OCI-LY7 (cell line): ENCODE results near the gene MYO18B. TPM values are rescaled to one million over a fixed set of nuclear protein-coding genes. Genes with fewer than 3 reads are reported as not detected.

Source experiments
- BruUV-seq: library from RNA; stranded (reverse); fragments of 400-500 nt; replicated peaks from 2 replicates; lab custom pipeline; 2021; lab: Mats Ljungman, UMichigan
- CTCF ChIA-PET: fragments of 300-600 bp; sonication (Branson Sonifier 250); formaldehyde crosslinking; loops from one replicate; lab custom pipeline; 2022; ENCODE audit warnings: antibody characterized with exemption; ENCODE audit not compliant: unreplicated experiment; lab: Charles Lee
- POLR2A ChIA-PET: fragments of 300-600 bp; sonication (Branson Sonifier 250); formaldehyde crosslinking; loops from one replicate; lab custom pipeline; 2022; ENCODE audit warnings: antibody characterized with exemption; lab: Charles Lee
- DNase-seq: peaks from one replicate; pipeline ENCODE4 v3.0.0-alpha.2; 2015; ENCODE audit warnings: low spot score
- H2AFZ ChIP-seq: fragments of 200-600 bp; sonication (generic), shearing (Covaris generic); 2 replicates; pipeline ENCODE4 v1.6.1; 2014; ENCODE audit warnings: mild to moderate bottlenecking, antibody characterized with exemption, low read length, moderate library complexity
- H3K27ac ChIP-seq: fragments of 200-600 bp; sonication (generic); 2 replicates; pipeline ENCODE4 v1.5.1; 2014; ENCODE audit warnings: mixed run types, low read depth, mild to moderate bottlenecking, moderate library complexity, low read length, inconsistent platforms; ENCODE audit not compliant: poor library complexity, severe bottlenecking
- H3K36me3 ChIP-seq: fragments of 200-600 bp; sonication (generic); 2 replicates; pipeline ENCODE4 v1.6.1; 2014; ENCODE audit warnings: mild to moderate bottlenecking, antibody characterized with exemption, low read length, moderate library complexity, mixed read lengths; ENCODE audit not compliant: insufficient read depth
- H3K4me1 ChIP-seq: fragments of 200-600 bp; sonication (generic); 2 replicates; pipeline ENCODE4 v1.5.1; 2014; ENCODE audit warnings: mild to moderate bottlenecking, low read length; ENCODE audit not compliant: insufficient read depth, poor library complexity, severe bottlenecking
- H3K4me2 ChIP-seq: fragments of 200-600 bp; sonication (generic); 2 replicates; pipeline ENCODE4 v1.6.1; 2014; ENCODE audit warnings: mild to moderate bottlenecking, low read length
- H3K4me3 ChIP-seq: fragments of 200-600 bp; sonication (generic); 2 replicates; pipeline ENCODE4 v1.5.1; 2014; ENCODE audit warnings: mild to moderate bottlenecking, low read depth, low read length; ENCODE audit not compliant: poor library complexity, severe bottlenecking
- H3K79me2 ChIP-seq: fragments of 200-600 bp; sonication (generic); 2 replicates; pipeline ENCODE4 v1.6.1; 2016; ENCODE audit warnings: low read depth, mild to moderate bottlenecking, low read length, moderate library complexity, mixed read lengths; ENCODE audit not compliant: insufficient read depth
- H3K9me2 ChIP-seq: fragments of 200-600 bp; sonication (generic); 2 replicates; pipeline ENCODE4 v1.6.1; 2016; ENCODE audit warnings: mild to moderate bottlenecking, low read length, mixed read lengths; ENCODE audit not compliant: insufficient read depth
- H3K9me3 ChIP-seq: fragments of 200-600 bp; sonication (generic); 2 replicates; pipeline ENCODE4 v1.6.1; 2014; ENCODE audit warnings: mild to moderate bottlenecking, mixed run types, low read length, mixed read lengths
- H4K20me1 ChIP-seq: fragments of 200-600 bp; sonication (generic); 2 replicates; pipeline ENCODE4 v1.6.1; 2014; ENCODE audit warnings: mild to moderate bottlenecking, antibody characterized with exemption, low read length, moderate library complexity, mixed read lengths; ENCODE audit not compliant: insufficient read depth
- EZH2phosphoT487 ChIP-seq: fragments of 200-600 bp; sonication (generic); IDR thresholded peaks from 2 replicates; pipeline ENCODE4 v1.6.1; 2018; ENCODE audit warnings: low read depth, borderline replicate concordance, mild to moderate bottlenecking, mixed run types, antibody characterized with exemption, low read length, moderate library complexity, mixed read lengths
- intact Hi-C: fragments of 100-400 bp; cut with micrococcal nuclease; formaldehyde crosslinking; loops from one replicate; pipeline ENCODE4 v1.10.0; 2022; ENCODE audit not compliant: unreplicated experiment
- total RNA-seq, 2 experiments: library from RNA; depleted of rRNA in 1 of 2; stranded (reverse); fragments of >200 nt in 1 of 2; shearing (Covaris generic) in 1 of 2; gene quantifications; 2 replicates each; pipeline ENCODE4 v1.2.3, GENCODE V29; 2014 to 2022
- TF ChIP-seq, protein P1 (sequence below): fragments of 200-600 bp; sonication (generic); conservative IDR thresholded peaks from 2 replicates; pipeline ENCODE4 v1.5.1; 2014; ENCODE audit warnings: mild to moderate bottlenecking, antibody characterized with exemption, low read length, moderate library complexity, mixed read lengths

Gene MYO18B
- total RNA-seq, 2 experiments from 2014 or later, result not detected

DNA sequence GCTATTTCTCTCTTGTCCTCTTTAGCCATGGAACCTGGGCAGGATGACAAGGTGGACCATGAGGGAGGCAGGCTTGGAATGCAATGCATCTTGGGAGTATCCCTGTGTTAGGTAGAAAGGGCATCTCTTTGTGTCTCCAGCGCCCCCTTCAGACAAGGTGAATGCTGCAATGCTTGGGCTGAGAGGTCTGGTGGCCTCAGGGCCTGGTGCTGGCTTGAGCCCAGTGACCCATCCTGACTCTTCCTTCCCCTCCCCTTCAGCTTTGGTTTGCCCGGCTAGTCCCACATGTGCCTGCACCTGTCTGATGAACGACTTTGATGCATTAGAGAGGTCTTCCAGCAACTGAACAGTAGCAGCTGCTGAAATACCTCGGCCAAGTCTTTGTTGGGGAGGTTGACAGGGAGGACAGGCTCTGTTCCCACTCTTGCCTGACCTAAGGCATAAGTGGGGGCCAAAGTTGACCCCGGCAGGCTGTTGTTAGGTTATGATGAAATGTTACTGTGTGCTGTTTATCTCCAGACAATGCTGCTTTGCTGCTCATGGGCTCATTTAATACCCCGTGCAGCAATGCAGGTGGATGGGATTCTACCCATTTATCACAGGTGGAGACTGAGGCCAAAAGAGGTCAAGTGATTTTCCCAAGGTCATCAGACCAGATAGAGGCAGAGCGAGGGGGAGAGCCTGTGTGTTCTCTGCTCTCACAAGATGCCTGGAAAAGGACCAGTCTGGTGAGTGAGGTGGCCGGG, 22.5 kb downstream of the MYO18B start:
- Histone ChIP-seq H2AFZ (no peak overlapping the region), H3K4me3 (no peak overlapping the region), H3K36me3 (no peaks in the 10 kb centered on the region), H3K79me2 (no peaks in the 10 kb centered on the region), H3K9me3 (0 out of 2 replicates have a peak, but pooled peaks cover 7% of the 10 kb centered on the region), H3K4me1 (no peaks in the 10 kb centered on the region), H3K9me2 (no peaks in the 10 kb centered on the region), H3K27ac (no peak overlapping the region), H4K20me1 (no peaks in the 10 kb centered on the region), H3K4me2 (no peak overlapping the region)
- DNase-seq, result no peak
- no TSS peak for BruUV-seq
- CTCF ChIA-PET, result no interaction called here
- TF ChIP-seq, protein P1, sequence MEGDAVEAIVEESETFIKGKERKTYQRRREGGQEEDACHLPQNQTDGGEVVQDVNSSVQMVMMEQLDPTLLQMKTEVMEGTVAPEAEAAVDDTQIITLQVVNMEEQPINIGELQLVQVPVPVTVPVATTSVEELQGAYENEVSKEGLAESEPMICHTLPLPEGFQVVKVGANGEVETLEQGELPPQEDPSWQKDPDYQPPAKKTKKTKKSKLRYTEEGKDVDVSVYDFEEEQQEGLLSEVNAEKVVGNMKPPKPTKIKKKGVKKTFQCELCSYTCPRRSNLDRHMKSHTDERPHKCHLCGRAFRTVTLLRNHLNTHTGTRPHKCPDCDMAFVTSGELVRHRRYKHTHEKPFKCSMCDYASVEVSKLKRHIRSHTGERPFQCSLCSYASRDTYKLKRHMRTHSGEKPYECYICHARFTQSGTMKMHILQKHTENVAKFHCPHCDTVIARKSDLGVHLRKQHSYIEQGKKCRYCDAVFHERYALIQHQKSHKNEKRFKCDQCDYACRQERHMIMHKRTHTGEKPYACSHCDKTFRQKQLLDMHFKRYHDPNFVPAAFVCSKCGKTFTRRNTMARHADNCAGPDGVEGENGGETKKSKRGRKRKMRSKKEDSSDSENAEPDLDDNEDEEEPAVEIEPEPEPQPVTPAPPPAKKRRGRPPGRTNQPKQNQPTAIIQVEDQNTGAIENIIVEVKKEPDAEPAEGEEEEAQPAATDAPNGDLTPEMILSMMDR, result no peak
- no peak for TF ChIP-seq EZH2phosphoT487
- intact Hi-C loops, result no loop called here
- POLR2A ChIA-PET, result no interaction called here

GRCh38 chr22:25765016-25765367, 23.0 kb downstream of the MYO18B start:
- BruUV-seq, result no TSS peak
- DNase-seq, result no peak
- no peaks in the 10 kb centered on the region for H3K36me3 ChIP-seq
- H2AFZ ChIP-seq, result no peak overlapping the region
- no peak overlapping the region for H3K27ac ChIP-seq
- no peak overlapping the region for H3K4me2 ChIP-seq
- H4K20me1 ChIP-seq, result no peaks in the 10 kb centered on the region
- TF ChIP-seq, protein P1, result no peak
- no peak for TF ChIP-seq EZH2phosphoT487
- ChIA-PET CTCF (no interaction called here), POLR2A (no interaction called here)
- no peaks in the 10 kb centered on the region for H3K79me2 ChIP-seq
- intact Hi-C loops, result no loop called here
- H3K9me2 ChIP-seq, result no peaks in the 10 kb centered on the region
- H3K9me3 ChIP-seq, result 0 out of 2 replicates have a peak, but pooled peaks cover 7% of the 10 kb centered on the region
- no peaks in the 10 kb centered on the region for H3K4me1 ChIP-seq
- no peak overlapping the region for H3K4me3 ChIP-seq

GRCh38 chr22:25765801-25766200, 23.8 kb downstream of the MYO18B start:
- no peaks in the 10 kb centered on the region for H3K9me2 ChIP-seq
- H4K20me1 ChIP-seq, result no peaks in the 10 kb centered on the region
- POLR2A ChIA-PET, result interaction anchor here (1.6 kb wide), 1 partner anchor 61 kb away, joined by 3 read pairs; no protein-coding TSS in a partner anchor
- H3K36me3 ChIP-seq, result no peaks in the 10 kb centered on the region
- H3K4me2 ChIP-seq, result no peak overlapping the region
- no peak for DNase-seq
- H3K79me2 ChIP-seq, result no peaks in the 10 kb centered on the region
- H2AFZ ChIP-seq, result no peak overlapping the region
- intact Hi-C loops, result no loop called here
- 0 out of 2 replicates have a peak, but pooled peaks cover 7% of the 10 kb centered on the region for H3K9me3 ChIP-seq
- no peak overlapping the region for H3K27ac ChIP-seq
- TF ChIP-seq, protein P1, result no peak
- no peak for TF ChIP-seq EZH2phosphoT487
- no peaks in the 10 kb centered on the region for H3K4me1 ChIP-seq
- CTCF ChIA-PET, result no interaction called here
- no TSS peak for BruUV-seq
- no peak overlapping the region for H3K4me3 ChIP-seq
